Right ventricle myocardium inferior (tissue), 1 donor: ENCODE measurements around the gene ZBTB7C. TPM values are rescaled to one million over a fixed set of nuclear protein-coding genes. Genes with fewer than 3 reads are reported as not detected.

Experiments used
- ATAC-seq: fragments of 200-7000 bp; cut with Tn5 transposase; one replicate; pipeline ENCODE4 v1.9.1; 2020; ENCODE audit warnings: mild to moderate bottlenecking, moderate library complexity
- DNase-seq: peaks from one replicate; pipeline ENCODE4 v3.0.0; 2021; ENCODE audit errors: missing footprints
- intact Hi-C: fragments of 100-400 bp; cut with DNase I; formaldehyde crosslinking; loops from one replicate; pipeline ENCODE4 v1.11.0; 2022
- total RNA-seq: library from RNA; stranded (reverse); fragmentation: NEBNext Ultra II Directional; extraction: Animal tissue kit (Norgen Biotek cat#: 25700); gene quantifications from one replicate; pipeline ENCODE4 v1.2.1, GENCODE V29; 2021
- donor health status: DM: no; HTN: yes; CAD: no; lungs with severe emphysema.

ZBTB7C gene
- total RNA-seq, 1 donor from 2014 or later: 3.2 TPM

- intact Hi-C loops: no loop called here
- ATAC-seq (no peak), DNase-seq (no peak)
These were observed 402.6 kb downstream of the ZBTB7C start for GRCh38 chr18:48006415-48007175.

- DNase-seq (no peak), ATAC-seq (no peak)
- intact Hi-C loops: loop anchor here (5.0 kb wide), 1 partner anchor 72 kb away; the partner anchor contains the start of gene SMAD2
These were observed 404.6 kb downstream of the ZBTB7C start for GRCh38 chr18:48004577-48004976.

GRCh38 chr18:48003426-48004349 lies 405.5 kb downstream of the ZBTB7C start:
- ATAC-seq: no peak
- intact Hi-C loops: loop anchor here (5.0 kb wide), 1 partner anchor 71 kb away; the partner anchor contains the start of gene SMAD2

GRCh38 chr18:48002933-48003365 lies 406.2 kb downstream of the ZBTB7C start:
- intact Hi-C loops: loop anchor here (5.0 kb wide), 1 partner anchor 71 kb away; the partner anchor contains the start of gene SMAD2
- no peak for DNase-seq
- ATAC-seq: peak; percentile 82

More at GRCh38 chr18:48003426-48004349, 405.5 kb downstream of the ZBTB7C start:
- no peak for DNase-seq

- DNase-seq (no peak), ATAC-seq (no peak)
- intact Hi-C loops: loop anchor here (5.0 kb wide), 1 partner anchor 68 kb away; the partner anchor contains the start of gene SMAD2
These were observed 408.5 kb downstream of the ZBTB7C start for GRCh38 chr18:48000701-48001100.

- ATAC-seq (no peak), DNase-seq (no peak)
- intact Hi-C loops: loop anchor here (5.0 kb wide), 1 partner anchor 68 kb away; the partner anchor contains the start of gene SMAD2
These were observed 409.4 kb downstream of the ZBTB7C start for GRCh38 chr18:47999801-48000248.

GRCh38 chr18:47997338-47997780 lies 411.8 kb downstream of the ZBTB7C start:
- DNase-seq (no peak), ATAC-seq (no peak)
- intact Hi-C loops: no loop called here

GRCh38 chr18:47996091-47996541 lies 413.1 kb downstream of the ZBTB7C start:
- intact Hi-C loops: no loop called here
- DNase-seq: no peak
- no peak for ATAC-seq

- intact Hi-C loops: no loop called here
- ATAC-seq: no peak
These were observed 413.5 kb downstream of the ZBTB7C start for GRCh38 chr18:47995654-47996053.

GRCh38 chr18:47993409-47993808 lies 415.8 kb downstream of the ZBTB7C start:
- intact Hi-C loops: no loop called here
- ATAC-seq: no peak
- no peak for DNase-seq

More at GRCh38 chr18:47995654-47996053, 413.5 kb downstream of the ZBTB7C start:
- no peak for DNase-seq

GRCh38 chr18:47992976-47993375 lies 416.2 kb downstream of the ZBTB7C start:
- no peak for DNase-seq
- intact Hi-C loops: no loop called here

GRCh38 chr18:47992266-47992665 lies 416.9 kb downstream of the ZBTB7C start:
- ATAC-seq: no peak
- intact Hi-C loops: no loop called here
- DNase-seq: no peak

More at GRCh38 chr18:47992976-47993375, 416.2 kb downstream of the ZBTB7C start:
- ATAC-seq: no peak

GRCh38 chr18:47990981-47991380 lies 418.2 kb downstream of the ZBTB7C start:
- DNase-seq: no peak
- intact Hi-C loops: no loop called here
- ATAC-seq: no peak

GRCh38 chr18:47987388-47987699 lies 421.8 kb downstream of the ZBTB7C start:
- intact Hi-C loops: no loop called here
- ATAC-seq (no peak), DNase-seq (no peak)

- ATAC-seq: no peak
- no peak for DNase-seq
- intact Hi-C loops: no loop called here
These were observed 422.4 kb downstream of the ZBTB7C start for GRCh38 chr18:47986620-47987387.

GRCh38 chr18:47985866-47986265 lies 423.3 kb downstream of the ZBTB7C start:
- ATAC-seq (no peak), DNase-seq (no peak)
- intact Hi-C loops: no loop called here

- ATAC-seq: no peak
- intact Hi-C loops: no loop called here
These were observed 424.2 kb downstream of the ZBTB7C start for GRCh38 chr18:47984991-47985390.

GRCh38 chr18:47983946-47984345 lies 425.2 kb downstream of the ZBTB7C start:
- intact Hi-C loops: no loop called here
- ATAC-seq: no peak
- no peak for DNase-seq

More at GRCh38 chr18:47984991-47985390, 424.2 kb downstream of the ZBTB7C start:
- DNase-seq: no peak
